Pancreas (tissue), 10 donors: Measurements from ENCODE around the gene LRP1B. TPM values are rescaled to one million over a fixed set of nuclear protein-coding genes. Genes with fewer than 3 reads are reported as not detected.
"Not testable (repeated sequence)": the region's sequence is repeated elsewhere in the genome, so short reads cannot be mapped to it uniquely, and the experiment has no call there.

Experiments used
- ATAC-seq, 4 donors: fragments of 200-7000 bp; cut with Tn5 transposase; one replicate each; pipeline versions ENCODE4 v1.8.0 to v1.9.1; 2020; ENCODE audit warnings: mild to moderate bottlenecking in 4 of 4, moderate library complexity in 4 of 4
- DNase-seq, 6 donors: peaks; one replicate each; pipeline ENCODE4 v3.0.0-alpha.2; 2020
- FAIRE-seq: peaks from 2 replicates; lab custom pipeline; 2012; peaks lifted over from hg19 to GRCh38; lab: Jason Lieb, UNC
- H3K27ac ChIP-seq, 4 donors: fragments of 200-600 bp; sonication (generic); 1 replicate in 3 of 4; 2 replicates in 1 of 4; pipeline versions ENCODE4 v1.5.0 to v1.8.0; 2020
- H3K27me3 ChIP-seq, 4 donors: fragments of 200-600 bp; one replicate each; pipeline ENCODE4 v1.8.0; 2021
- H3K36me3 ChIP-seq, 3 donors: fragments of 200-600 bp; sonication (generic) in 1 of 3; one replicate each; pipeline versions ENCODE4 v1.5.0 to v1.8.0; 2020 to 2021
- H3K4me1 ChIP-seq, 3 donors: fragments of 200-600 bp; one replicate each; pipeline ENCODE4 v1.8.0; 2021
- H3K4me3 ChIP-seq, 4 donors: fragments of 200-600 bp; sonication (generic) in 2 of 4; one replicate each; pipeline versions ENCODE4 v1.5.0 to v1.8.0; 2020 to 2021
- H3K9me3 ChIP-seq, 4 donors: fragments of 200-600 bp; one replicate each; pipeline ENCODE4 v1.8.0; 2021
- WGBS, 2 donors: extraction: QIAGEN DNeasy Blood & Tissue Kit; methylation state at CpG; one replicate each; pipeline ENCODE4 v1.1.7; 2013; 5-methylcytosine and 5-hydroxymethylcytosine counted together
- intact Hi-C, 3 donors: fragments of 100-400 bp; cut with DNase I; formaldehyde crosslinking; loops; one replicate each; pipeline versions ENCODE4 v1.11.1 to v1.14.2; 2022
- polyA plus RNA-seq, 2 donors: library from polyadenylated mRNA; stranded (reverse); fragments of 200-250 nt; gene quantifications; one replicate each; pipeline ENCODE4 v1.2.3, GENCODE V29; 2013
- total RNA-seq, 6 donors: library from RNA; stranded (reverse); fragmentation: NEBNext Ultra II Directional in 4 of 6; extraction: Animal tissue kit (Norgen Biotek cat#: 25700) in 4 of 6; gene quantifications; one replicate each; pipeline versions ENCODE4 v1.2.1 to v1.2.4, GENCODE V29; 2021 to 2023
- TF ChIP-seq, protein P1 (sequence below), 4 donors: fragments of 200-600 bp; sonication (generic) in 3 of 4; IDR thresholded peaks; one replicate each; pipeline versions ENCODE4 v1.5.0 to v1.8.0; 2021; ENCODE audit warnings: antibody characterized with exemption in 4 of 4
- donor health status: healthy with polysubstance abuse.
- donor health status: DM: no; HTN: no; CAD: no; lungs with moderate emphysema.
- donor health status: DM: no; HTN: no; CAD: no.
- donor health status: control.
- donor health status: control.
- donor health status: Bipolar disorder and iron deficiency.
- donor health status: DM: yes; HTN: yes; CAD: no.
- donor health status: DM: no; HTN: no; CAD: no.
- donor health status: DM: no; HTN: no; CAD: no.
- donor health status: DM: yes; HTN: yes; CAD: no.

The LRP1B gene
- total and polyA plus RNA-seq, 8 donors, result 0.06 to 0.55 (median 0.25) TPM

DNA sequence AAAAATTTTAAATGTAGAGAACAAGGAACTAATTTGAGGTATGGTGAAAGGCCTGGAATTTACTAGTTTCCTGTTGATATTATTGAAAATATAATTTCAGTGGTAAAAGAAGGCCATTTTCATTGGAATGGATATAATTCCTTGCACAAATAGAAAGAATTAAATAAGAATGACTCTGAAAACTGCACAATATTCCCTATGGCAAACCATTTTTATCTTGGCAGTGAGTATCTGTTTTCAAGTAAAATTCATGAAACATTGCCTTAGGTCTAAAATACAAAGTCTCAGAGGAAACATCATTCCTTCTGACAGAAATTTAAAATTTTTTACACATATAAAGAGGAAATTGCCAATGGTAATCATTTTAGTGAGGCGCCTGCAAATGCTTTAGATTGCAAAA is 1468.3 kb downstream of the LRP1B start:
- H3K27ac ChIP-seq, result no peak overlapping the region
- no peaks in the 10 kb centered on the region for H3K36me3 ChIP-seq
- no peak for FAIRE-seq
- no peak for DNase-seq
- no peaks in the 10 kb centered on the region for H3K27me3 ChIP-seq
- 87 to 94% methylated on average over 1 of the region's 1 CpG for WGBS, 2 donors
- TF ChIP-seq, protein P1, sequence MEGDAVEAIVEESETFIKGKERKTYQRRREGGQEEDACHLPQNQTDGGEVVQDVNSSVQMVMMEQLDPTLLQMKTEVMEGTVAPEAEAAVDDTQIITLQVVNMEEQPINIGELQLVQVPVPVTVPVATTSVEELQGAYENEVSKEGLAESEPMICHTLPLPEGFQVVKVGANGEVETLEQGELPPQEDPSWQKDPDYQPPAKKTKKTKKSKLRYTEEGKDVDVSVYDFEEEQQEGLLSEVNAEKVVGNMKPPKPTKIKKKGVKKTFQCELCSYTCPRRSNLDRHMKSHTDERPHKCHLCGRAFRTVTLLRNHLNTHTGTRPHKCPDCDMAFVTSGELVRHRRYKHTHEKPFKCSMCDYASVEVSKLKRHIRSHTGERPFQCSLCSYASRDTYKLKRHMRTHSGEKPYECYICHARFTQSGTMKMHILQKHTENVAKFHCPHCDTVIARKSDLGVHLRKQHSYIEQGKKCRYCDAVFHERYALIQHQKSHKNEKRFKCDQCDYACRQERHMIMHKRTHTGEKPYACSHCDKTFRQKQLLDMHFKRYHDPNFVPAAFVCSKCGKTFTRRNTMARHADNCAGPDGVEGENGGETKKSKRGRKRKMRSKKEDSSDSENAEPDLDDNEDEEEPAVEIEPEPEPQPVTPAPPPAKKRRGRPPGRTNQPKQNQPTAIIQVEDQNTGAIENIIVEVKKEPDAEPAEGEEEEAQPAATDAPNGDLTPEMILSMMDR (IDR thresholded peaks at IDR 0.05), result no peak
- no peak for ATAC-seq
- no peak overlapping the region for H3K4me3 ChIP-seq
- H3K4me1 ChIP-seq, result no peaks in the 10 kb centered on the region
- intact Hi-C loops, result no loop called here
- no peaks in the 10 kb centered on the region for H3K9me3 ChIP-seq

DNA sequence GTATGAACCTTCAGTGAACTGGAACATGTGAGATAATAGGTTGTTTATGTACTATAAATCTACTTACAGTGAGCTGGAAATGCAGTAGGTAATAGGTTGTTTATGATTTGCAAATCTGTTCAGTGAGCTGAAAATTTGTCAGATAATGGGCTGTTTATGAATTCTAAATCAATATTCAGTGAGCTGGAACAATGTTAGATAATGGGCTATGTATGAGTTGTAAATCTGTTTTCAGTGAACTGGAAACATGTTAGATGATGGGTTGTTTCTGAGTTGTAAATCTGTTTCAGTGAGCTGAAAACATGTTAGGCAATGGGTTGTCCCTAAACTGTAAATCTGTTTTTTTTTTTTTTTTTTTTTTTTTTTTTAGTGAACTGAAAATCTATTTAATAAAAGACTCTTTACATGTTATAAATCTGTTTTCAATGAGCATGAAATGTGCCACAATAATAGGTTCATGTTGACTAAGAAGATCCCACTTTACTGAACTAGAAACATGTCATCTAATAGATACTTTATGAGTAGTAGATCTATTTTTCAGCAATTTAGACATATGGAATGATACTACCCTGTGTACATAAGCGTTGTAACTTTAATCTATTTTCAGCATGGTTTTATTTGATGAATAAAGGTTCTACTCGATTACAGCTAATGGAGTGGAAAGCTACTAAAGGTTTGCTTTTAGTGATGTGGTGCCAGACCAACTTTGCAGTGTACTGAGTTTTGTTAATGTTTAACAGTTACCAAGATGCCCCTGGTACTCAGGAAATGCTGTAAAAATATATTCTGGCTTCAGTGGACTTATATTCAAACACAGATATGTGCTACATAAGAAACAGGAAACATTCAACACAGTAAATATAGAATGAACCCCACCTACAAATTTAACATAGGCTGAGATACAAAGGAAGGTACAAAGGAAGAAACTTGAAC is 1471.8 kb downstream of the LRP1B start:
- TF ChIP-seq, protein P1 (IDR thresholded peaks at IDR 0.05), result no peak
- 18 to 23% methylated on average over 2 of the region's 2 CpGs for WGBS, 2 donors
- ATAC-seq (peak in 3 of 4 donors; percentile 17 to 89 (median 77)), DNase-seq (no peak), FAIRE-seq (no peak)
- no peaks in the 10 kb centered on the region for H3K9me3 ChIP-seq
- H3K4me3 ChIP-seq, result no peak overlapping the region
- no peaks in the 10 kb centered on the region for H3K36me3 ChIP-seq
- no peaks in the 10 kb centered on the region for H3K27me3 ChIP-seq
- no peaks in the 10 kb centered on the region for H3K4me1 ChIP-seq
- H3K27ac ChIP-seq, result no peak overlapping the region
- intact Hi-C loops, result no loop called here

DNA sequence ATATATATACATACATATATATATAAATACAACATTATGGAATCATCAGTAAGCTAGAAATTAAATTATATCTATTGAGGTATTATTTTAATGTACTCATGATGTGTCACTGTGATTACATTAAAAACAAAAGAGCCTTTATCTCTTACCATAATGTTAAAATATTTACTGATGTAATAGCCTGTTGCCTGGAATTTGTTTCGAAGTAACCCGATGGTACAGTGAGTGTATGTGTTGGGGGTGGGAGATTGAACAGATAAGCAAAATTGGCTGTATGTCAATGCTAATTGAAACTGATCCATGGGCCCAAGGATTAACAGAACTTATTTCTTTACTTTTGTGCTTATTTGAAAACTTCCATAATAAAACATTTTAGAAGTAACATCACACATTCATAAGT is 1473.2 kb downstream of the LRP1B start:
- no peaks in the 10 kb centered on the region for H3K4me1 ChIP-seq
- intact Hi-C loops, result no loop called here
- TF ChIP-seq, protein P1 (IDR thresholded peaks at IDR 0.05), result no peak
- H3K36me3 ChIP-seq, result no peaks in the 10 kb centered on the region
- H3K4me3 ChIP-seq, result no peak overlapping the region
- no peak for FAIRE-seq
- ATAC-seq, result no peak
- no peaks in the 10 kb centered on the region for H3K27me3 ChIP-seq
- no peaks in the 10 kb centered on the region for H3K9me3 ChIP-seq
- WGBS, 2 donors, result 32 to 42% methylated on average over 2 of the region's 2 CpGs
- DNase-seq, result no peak
- H3K27ac ChIP-seq, result no peak overlapping the region

DNA sequence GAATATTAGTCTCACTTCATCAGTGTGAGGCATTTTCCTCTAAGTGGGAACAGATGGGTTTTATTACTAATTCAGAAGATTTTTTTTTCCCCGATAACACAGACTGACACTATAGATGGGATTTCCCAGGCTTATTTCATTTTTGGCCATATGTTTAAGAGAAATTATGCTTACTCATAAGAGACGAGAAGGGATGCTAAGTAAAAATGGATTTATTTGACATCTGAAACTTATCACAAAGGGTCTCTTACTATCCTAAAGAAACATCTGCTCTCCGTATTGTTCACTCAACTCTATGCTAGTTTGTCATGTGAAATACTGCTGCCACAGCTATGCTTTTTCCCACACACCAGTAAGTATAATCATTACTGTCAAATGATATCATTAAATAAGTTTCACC is 1476.3 kb downstream of the LRP1B start:
- Histone ChIP-seq H3K4me3 (no peak overlapping the region), H3K27ac (no peak overlapping the region), H3K4me1 (no peaks in the 10 kb centered on the region), H3K27me3 (no peaks in the 10 kb centered on the region), H3K9me3 (no peaks in the 10 kb centered on the region), H3K36me3 (no peaks in the 10 kb centered on the region)
- WGBS, 2 donors, result 50 to 54% methylated on average over 3 of the region's 3 CpGs
- ATAC-seq (no peak), DNase-seq (no peak), FAIRE-seq (no peak)
- intact Hi-C loops, result no loop called here
- TF ChIP-seq, protein P1 (IDR thresholded peaks at IDR 0.05), result no peak

DNA sequence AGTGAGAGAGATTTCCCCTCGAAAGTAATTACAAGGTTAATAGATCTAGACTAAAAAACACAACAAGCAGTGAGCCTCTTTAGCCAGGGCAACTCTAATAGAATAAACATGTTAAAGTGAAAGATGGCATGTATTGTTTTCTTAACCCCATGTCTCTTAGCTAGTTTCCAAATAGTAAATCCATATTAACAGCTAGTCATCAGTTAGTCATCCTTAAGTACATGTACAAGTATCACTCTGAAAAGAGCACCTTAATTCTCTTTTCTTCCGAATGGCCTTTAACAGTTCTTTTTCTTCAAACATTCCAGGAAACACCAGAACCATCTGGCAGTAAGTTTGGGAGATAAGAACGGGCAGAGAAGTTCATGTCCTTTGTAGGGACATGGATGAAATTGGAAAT is 1480.0 kb downstream of the LRP1B start:
- Histone ChIP-seq H3K27me3 (no peaks in the 10 kb centered on the region), H3K27ac (no peak overlapping the region), H3K4me1 (no peaks in the 10 kb centered on the region), H3K36me3 (no peaks in the 10 kb centered on the region), H3K9me3 (no peaks in the 10 kb centered on the region), H3K4me3 (no peak overlapping the region)
- whole genome bisulfite sequencing, 2 donors, result 67 to 72% methylated on average over 3 of the region's 3 CpGs
- intact Hi-C loops, result no loop called here
- no peak for DNase-seq
- TF ChIP-seq, protein P1 (IDR thresholded peaks at IDR 0.05), result no peak
- FAIRE-seq, result no peak
- no peak for ATAC-seq

DNA sequence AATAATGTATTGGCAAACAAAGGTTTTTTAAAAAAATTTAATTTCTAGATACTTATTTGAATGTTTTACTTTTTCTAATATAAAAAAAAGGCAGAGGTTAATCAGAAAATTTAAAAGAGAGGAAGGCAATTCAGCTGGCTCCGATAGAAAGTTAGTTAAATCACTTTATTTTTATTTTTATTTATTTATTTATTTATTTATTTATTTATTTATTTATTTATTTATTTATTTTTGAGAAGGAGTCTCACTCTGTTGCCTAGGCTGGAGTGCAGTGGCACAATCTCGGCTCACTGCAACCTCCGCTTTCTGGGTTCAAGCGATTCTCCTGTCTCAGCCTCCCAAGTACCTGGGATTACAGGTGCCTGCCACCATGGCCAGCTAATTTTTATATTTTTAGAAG is 1480.7 kb downstream of the LRP1B start:
- DNase-seq, intact Hi-C loops, H3K27ac ChIP-seq, ATAC-seq, FAIRE-seq, H3K27me3 ChIP-seq, H3K9me3 ChIP-seq, H3K4me1 ChIP-seq, H3K4me3 ChIP-seq, H3K36me3 ChIP-seq: not testable (repeated sequence)
- WGBS, 2 donors, result 84 to 94% methylated on average over 4 of the region's 4 CpGs
